ENCODE data around the gene PCMTD2. TPM values are rescaled to one million over a fixed set of nuclear protein-coding genes. Genes with fewer than 3 reads are reported as not detected.
"Not testable (repeated sequence)": the region's sequence is repeated elsewhere in the genome, so short reads cannot be mapped to it uniquely, and the experiment has no call there.

The PCMTD2 gene
- total RNA-seq, 1 donor from 2014 or later = 111 TPM

DNA sequence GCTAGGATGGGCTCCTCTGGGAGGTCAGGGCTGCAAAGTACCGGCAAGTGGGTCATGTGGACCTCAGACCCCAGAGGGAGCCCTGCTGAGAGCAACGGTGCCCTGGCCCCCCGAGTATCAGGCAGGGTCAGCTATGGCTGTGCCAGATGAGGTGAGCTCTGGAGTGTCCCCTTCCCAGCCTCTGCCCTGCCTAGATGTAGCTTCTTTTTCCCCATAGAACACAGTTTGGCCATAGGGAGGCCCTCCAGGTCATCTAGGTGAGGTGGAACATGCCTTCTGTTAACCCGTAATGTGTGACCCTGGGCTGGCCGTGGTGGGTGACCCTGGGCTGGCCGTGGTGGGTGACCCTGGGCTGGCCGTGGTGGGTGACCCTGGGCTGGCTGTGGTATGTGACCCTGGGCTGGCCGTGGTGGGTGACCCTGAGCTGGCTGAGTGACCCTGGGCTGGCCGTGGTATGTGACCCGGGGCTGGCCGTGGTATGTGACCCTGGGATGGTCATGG, 21.2 kb upstream of the PCMTD2 start:
- no peak for DNase-seq (ENCODE audit: low spot score in 2 of 2, unreplicated experiment in 2 of 2)
- Mint-ChIP-seq H3K27ac (no peak overlapping the region), H3K4me1 (peaks cover 5% of the 10 kb centered on the region), H3K27me3 (ENCODE audit: low read depth) (peaks cover 15% of the 10 kb centered on the region), H3K36me3 (no peaks in the 10 kb centered on the region), H3K4me3 (no peak overlapping the region), H3K9me3 (no peaks in the 10 kb centered on the region)
- TF ChIP-seq, protein P1, sequence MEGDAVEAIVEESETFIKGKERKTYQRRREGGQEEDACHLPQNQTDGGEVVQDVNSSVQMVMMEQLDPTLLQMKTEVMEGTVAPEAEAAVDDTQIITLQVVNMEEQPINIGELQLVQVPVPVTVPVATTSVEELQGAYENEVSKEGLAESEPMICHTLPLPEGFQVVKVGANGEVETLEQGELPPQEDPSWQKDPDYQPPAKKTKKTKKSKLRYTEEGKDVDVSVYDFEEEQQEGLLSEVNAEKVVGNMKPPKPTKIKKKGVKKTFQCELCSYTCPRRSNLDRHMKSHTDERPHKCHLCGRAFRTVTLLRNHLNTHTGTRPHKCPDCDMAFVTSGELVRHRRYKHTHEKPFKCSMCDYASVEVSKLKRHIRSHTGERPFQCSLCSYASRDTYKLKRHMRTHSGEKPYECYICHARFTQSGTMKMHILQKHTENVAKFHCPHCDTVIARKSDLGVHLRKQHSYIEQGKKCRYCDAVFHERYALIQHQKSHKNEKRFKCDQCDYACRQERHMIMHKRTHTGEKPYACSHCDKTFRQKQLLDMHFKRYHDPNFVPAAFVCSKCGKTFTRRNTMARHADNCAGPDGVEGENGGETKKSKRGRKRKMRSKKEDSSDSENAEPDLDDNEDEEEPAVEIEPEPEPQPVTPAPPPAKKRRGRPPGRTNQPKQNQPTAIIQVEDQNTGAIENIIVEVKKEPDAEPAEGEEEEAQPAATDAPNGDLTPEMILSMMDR (IDR thresholded peaks at IDR 0.05; ENCODE audit: unreplicated experiment) = no peak

DNA sequence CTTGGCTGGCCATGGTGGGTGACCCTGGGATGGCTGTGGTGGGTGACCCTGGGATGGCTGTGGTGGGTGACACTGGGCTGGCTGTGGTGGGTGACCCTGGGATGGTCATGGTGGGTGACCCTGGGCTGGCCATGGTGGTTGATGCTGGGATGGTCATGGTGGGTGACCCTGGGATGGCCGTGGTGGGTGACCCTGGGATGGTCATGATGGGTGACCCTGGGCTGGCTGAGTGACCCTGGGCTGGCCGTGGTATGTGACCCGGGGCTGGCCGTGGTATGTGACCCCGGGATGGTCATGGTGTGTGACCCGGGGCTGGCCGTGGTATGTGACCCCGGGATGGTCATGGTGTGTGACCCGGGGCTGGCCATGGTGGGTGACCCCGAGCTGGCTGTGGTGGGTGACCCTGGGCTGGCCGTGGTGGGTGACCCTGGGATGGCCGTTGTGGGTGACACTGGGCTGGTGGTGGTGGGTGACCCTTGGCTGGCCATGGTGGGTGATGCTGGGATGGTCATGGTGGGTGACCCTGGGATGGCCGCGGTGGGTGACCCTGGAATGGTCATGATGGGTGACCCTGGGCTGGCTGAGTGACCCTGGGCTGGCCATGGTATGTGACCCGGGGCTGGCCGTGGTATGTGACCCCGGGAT, 20.5 kb upstream of the PCMTD2 start:
- not testable (repeated sequence) for H3K9me3 Mint-ChIP-seq; H3K4me1 Mint-ChIP-seq; H3K36me3 Mint-ChIP-seq; DNase-seq (ENCODE audit: low spot score in 2 of 2, unreplicated experiment in 2 of 2); H3K4me3 Mint-ChIP-seq; H3K27ac Mint-ChIP-seq
- peaks cover 15% of the 10 kb centered on the region for H3K27me3 Mint-ChIP-seq (ENCODE audit: low read depth)

DNA sequence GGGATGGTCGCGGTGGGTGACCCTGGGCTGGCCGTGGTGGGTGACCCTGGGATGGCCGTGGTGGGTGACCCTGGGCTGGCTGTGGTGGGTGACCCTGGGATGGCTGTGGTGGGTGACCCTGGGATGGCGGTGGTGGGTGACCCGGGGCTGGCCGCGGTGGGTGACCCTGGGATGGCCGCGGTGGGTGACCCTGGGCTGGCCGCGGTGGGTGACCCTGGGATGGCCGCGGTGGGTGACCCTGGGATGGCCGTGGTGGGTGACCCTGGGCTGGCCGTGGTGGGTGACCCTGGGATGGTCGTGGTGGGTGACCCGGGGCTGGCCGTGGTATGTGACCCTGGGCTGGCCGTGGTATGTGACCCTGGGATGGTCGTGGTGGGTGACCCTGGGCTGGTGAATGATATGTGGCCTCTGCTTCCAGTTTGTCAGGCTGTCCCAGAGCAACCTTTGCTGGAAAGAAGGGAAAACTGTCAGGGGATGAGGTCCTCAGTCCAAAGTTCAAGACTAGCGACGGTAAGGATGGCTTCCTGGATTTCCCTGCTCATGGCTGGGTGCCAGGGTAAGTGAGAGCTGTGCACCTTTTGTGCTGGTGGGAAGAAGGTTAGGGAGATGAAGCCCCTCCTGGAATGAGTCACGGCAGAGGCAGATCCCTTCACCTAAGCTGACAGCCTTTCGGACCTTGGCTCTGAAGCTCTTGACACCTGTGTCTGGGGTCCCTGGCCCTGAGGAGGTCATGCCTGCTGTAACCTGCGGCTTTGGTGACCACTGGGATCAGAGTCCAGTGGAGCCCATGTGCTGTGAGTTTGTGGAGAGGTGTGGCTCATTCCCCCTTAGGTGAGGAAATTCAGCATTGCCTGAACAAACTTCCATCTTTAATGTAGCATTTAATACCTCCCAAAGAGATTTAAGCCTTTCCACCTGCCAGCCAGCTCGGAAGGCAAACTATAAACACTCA, 19.1 kb upstream of the PCMTD2 start:
- no peak overlapping the region for H3K4me3 Mint-ChIP-seq
- no peaks in the 10 kb centered on the region for H3K9me3 Mint-ChIP-seq
- DNase-seq (ENCODE audit: low spot score in 2 of 2, unreplicated experiment in 2 of 2) = no peak
- no peak overlapping the region for H3K27ac Mint-ChIP-seq
- TF ChIP-seq, protein P1 (IDR thresholded peaks at IDR 0.05; ENCODE audit: unreplicated experiment) = no peak
- no peaks in the 10 kb centered on the region for H3K4me1 Mint-ChIP-seq
- peaks cover 15% of the 10 kb centered on the region for H3K27me3 Mint-ChIP-seq (ENCODE audit: low read depth)
- no peaks in the 10 kb centered on the region for H3K36me3 Mint-ChIP-seq

DNA sequence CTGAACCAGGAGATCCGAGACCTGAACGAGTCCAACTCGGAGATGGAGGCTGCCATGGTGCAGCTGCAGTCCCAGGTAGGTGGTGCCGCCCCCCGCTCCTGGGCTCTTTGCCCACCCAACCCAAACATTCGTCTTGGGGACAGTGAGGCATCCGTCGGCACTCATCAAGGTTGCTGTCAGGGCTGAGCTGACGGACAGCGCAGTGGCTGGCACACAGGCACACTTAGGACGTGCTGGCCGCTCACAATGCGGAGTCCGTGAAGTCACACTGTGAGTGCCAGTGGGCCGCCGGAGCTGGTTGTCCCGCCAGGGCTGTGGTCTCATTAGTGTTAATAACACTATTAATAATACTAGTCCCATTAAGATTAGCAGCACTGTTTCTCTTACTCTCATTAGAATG, 18.2 kb upstream of the PCMTD2 start:
- no peaks in the 10 kb centered on the region for H3K9me3 Mint-ChIP-seq
- DNase-seq (ENCODE audit: low spot score in 2 of 2, unreplicated experiment in 2 of 2) = no peak
- TF ChIP-seq, protein P1 (IDR thresholded peaks at IDR 0.05; ENCODE audit: unreplicated experiment) = no peak
- peaks cover 16% of the 10 kb centered on the region for H3K27me3 Mint-ChIP-seq (ENCODE audit: low read depth)
- no peak overlapping the region for H3K27ac Mint-ChIP-seq
- H3K4me1 Mint-ChIP-seq = no peaks in the 10 kb centered on the region
- no peaks in the 10 kb centered on the region for H3K36me3 Mint-ChIP-seq
- H3K4me3 Mint-ChIP-seq = no peak overlapping the region

DNA sequence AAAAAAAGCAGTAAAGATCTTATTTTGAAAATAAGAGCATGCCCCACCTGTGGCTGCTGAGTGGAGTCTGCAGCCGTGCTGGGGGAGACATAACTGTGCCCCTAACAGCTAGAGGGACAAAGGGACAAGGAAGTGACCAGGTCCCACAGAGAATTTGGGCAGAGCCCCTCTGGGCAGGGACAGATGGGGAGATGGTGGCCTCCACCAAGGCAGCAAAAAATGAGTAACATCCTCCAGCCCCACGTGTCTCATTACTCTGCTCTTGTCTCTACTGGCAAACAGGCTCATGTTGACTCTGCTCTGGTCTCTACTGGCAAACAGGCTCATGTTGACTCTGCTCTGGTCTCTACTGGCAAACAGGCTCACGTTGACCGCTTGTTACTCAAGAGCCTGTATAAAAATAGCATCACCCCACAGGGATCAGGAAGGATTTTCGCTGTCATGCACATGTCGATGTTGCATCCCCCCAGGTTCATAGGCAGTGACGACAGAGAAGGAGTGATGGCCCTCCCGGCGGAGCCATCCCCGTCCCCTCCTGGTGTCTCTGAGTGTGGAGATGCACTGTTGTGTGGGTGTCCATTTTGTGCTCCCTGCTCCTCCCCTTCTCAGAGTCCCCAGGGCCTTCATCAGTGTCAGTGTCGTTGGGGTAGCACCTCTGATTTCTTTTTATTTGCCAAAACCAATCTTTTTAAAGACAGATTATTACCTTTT, 17.3 kb upstream of the PCMTD2 start:
- Mint-ChIP-seq H3K36me3 (no peaks in the 10 kb centered on the region), H3K4me3 (no peak overlapping the region), H3K9me3 (no peaks in the 10 kb centered on the region), H3K27ac (no peak overlapping the region), H3K4me1 (no peaks in the 10 kb centered on the region), H3K27me3 (ENCODE audit: low read depth) (peaks cover 24% of the 10 kb centered on the region)
- DNase-seq (ENCODE audit: low spot score in 2 of 2, unreplicated experiment in 2 of 2) = no peak
- TF ChIP-seq, protein P1 (IDR thresholded peaks at IDR 0.05; ENCODE audit: unreplicated experiment) = no peak
